ENCODE measurements around the gene PLLP.

DNA sequence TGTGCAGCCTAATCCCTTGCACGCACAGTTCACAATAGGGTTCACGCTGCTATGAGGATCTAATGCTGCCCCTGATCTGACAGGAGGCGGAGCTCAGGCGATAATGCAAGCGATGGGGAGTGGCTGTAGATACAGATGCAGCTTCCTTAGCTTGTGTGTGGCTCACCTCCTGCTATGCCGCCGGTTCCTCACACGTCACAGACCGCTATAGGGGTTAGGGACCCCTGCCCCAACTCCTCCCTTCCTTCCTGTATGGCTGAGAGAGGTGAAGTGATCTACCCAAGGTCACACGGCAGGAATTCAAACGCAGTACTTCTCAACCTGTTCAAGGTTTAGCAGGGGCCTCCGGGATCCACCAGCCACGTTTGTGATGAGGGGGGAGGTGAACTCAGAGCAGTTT, 13.4 kb upstream of the PLLP start:
- TF ChIP-seq POLR2A (IDR thresholded peaks at IDR 0.05) (no peak), EP300 (IDR thresholded peaks at IDR 0.05) (no peak)

All from upper lobe of left lung (tissue), 4 donors.